DMS79 treated with DMSO at 0.1 percent for 48 hours (cell line): ENCODE results near the gene TACR2.

Experiments
- DNase-seq: peaks from one replicate; lab custom pipeline; 2025; lab: John Stamatoyannopoulos, UW

TACR2 gene

GRCh38 chr10:69419096-69419743 lies 2.5 kb upstream of the TACR2 start:
- DNase-seq, result no peak

- no peak for DNase-seq
These were observed 1.5 kb upstream of the TACR2 start for GRCh38 chr10:69418052-69418752.

GRCh38 chr10:69417542-69417941 lies 824 bp upstream of the TACR2 start:
- DNase-seq, result no peak

- no peak for DNase-seq
These were observed 767 bp downstream of the TACR2 start for GRCh38 chr10:69415951-69416350.

- no peak for DNase-seq
These were observed 1.7 kb downstream of the TACR2 start for GRCh38 chr10:69415049-69415448.

- no peak for DNase-seq
These were observed 2.4 kb downstream of the TACR2 start for GRCh38 chr10:69414036-69415018.

GRCh38 chr10:69413221-69413865 lies 3.4 kb downstream of the TACR2 start:
- no peak for DNase-seq

- no peak for DNase-seq
These were observed 4.4 kb downstream of the TACR2 start for GRCh38 chr10:69412232-69412790.

GRCh38 chr10:69411476-69411875 lies 5.2 kb downstream of the TACR2 start:
- no peak for DNase-seq

- DNase-seq, result no peak
These were observed 6.2 kb downstream of the TACR2 start for GRCh38 chr10:69410487-69410886.

- no peak for DNase-seq
These were observed 6.8 kb downstream of the TACR2 start for GRCh38 chr10:69409968-69410367.

GRCh38 chr10:69409176-69409495 lies 7.6 kb downstream of the TACR2 start:
- DNase-seq, result no peak

GRCh38 chr10:69408318-69409175 lies 8.2 kb downstream of the TACR2 start:
- peak; percentile 54 for DNase-seq

GRCh38 chr10:69407621-69408301 lies 9.0 kb downstream of the TACR2 start:
- DNase-seq, result peak; percentile 4

- no peak for DNase-seq
These were observed 9.7 kb downstream of the TACR2 start for GRCh38 chr10:69406816-69407580.

GRCh38 chr10:69406302-69406811 lies 10.4 kb downstream of the TACR2 start:
- no peak for DNase-seq

- no peak for DNase-seq
These were observed 11.5 kb downstream of the TACR2 start for GRCh38 chr10:69405221-69405620.

GRCh38 chr10:69404786-69405185 lies 11.9 kb downstream of the TACR2 start:
- no peak for DNase-seq

GRCh38 chr10:69403519-69403918 lies 13.2 kb downstream of the TACR2 start:
- no peak for DNase-seq
